Panc1 (cell line): ENCODE results near the gene SYNPO. TPM values are rescaled to one million over a fixed set of nuclear protein-coding genes. Genes with fewer than 3 reads are reported as not detected.

Source experiments
- ATAC-seq: fragments of 200-7000 bp; cut with Tn5 transposase; 2 replicates; pipeline ENCODE4 v1.9.1; 2020; ENCODE audit warnings: mild to moderate bottlenecking, moderate library complexity
- BruUV-seq: library from RNA; stranded (reverse); fragments of 400-500 nt; replicated peaks from 2 replicates; lab custom pipeline; 2021; lab: Mats Ljungman, UMichigan
- CTCF ChIA-PET: fragments of 300-600 bp; sonication (Branson Sonifier 250); formaldehyde crosslinking; loops from one replicate; lab custom pipeline; 2022; ENCODE audit warnings: antibody characterized with exemption; lab: Charles Lee
- POLR2A ChIA-PET: fragments of 300-600 bp; sonication (Branson Sonifier 250); formaldehyde crosslinking; loops from one replicate; lab custom pipeline; 2022; ENCODE audit warnings: antibody characterized with exemption; lab: Charles Lee
- DNase-seq: peaks from one replicate; pipeline ENCODE4 v3.0.0-alpha.2; 2010; ENCODE audit warnings: low read depth, low spot score
- H3K27ac ChIP-seq: 2 replicates; pipeline ENCODE4 v1.5.1; 2011; ENCODE audit warnings: mild to moderate bottlenecking, low read length, inconsistent platforms
- H3K27me3 ChIP-seq: fragments of 200-500 bp; sonication (Bioruptor generic); 2 replicates; pipeline ENCODE4 v1.6.0; 2014; ENCODE audit warnings: low read length, inconsistent platforms; ENCODE audit not compliant: control insufficient read depth, insufficient read depth
- H3K36me3 ChIP-seq: fragments of 200-500 bp; sonication (Bioruptor generic); 2 replicates; pipeline ENCODE4 v1.5.1; 2014; ENCODE audit warnings: inconsistent platforms, mild to moderate bottlenecking, low read length, moderate library complexity; ENCODE audit not compliant: control insufficient read depth, insufficient read depth
- H3K4me1 ChIP-seq: 2 replicates; pipeline ENCODE4 v1.5.1; 2011; ENCODE audit warnings: inconsistent platforms, mild to moderate bottlenecking, low read length, moderate library complexity; ENCODE audit not compliant: control insufficient read depth, insufficient read depth
- H3K4me3 ChIP-seq, 2 experiments: 2 replicates each; pipeline ENCODE4 v1.5.1; 2011 to 2012; ENCODE audit warnings: low read depth in 2 of 2, low read length in 2 of 2, mild to moderate bottlenecking in 2 of 2, inconsistent platforms in 1 of 2, moderate library complexity in 1 of 2
- H3K9me3 ChIP-seq: fragments of 200-500 bp; sonication (Bioruptor generic); 2 replicates; pipeline ENCODE4 v1.5.1; 2014; ENCODE audit warnings: low read depth, mild to moderate bottlenecking, inconsistent platforms, low read length, moderate library complexity; ENCODE audit not compliant: control insufficient read depth, insufficient read depth
- CTCF ChIP-seq: fragments of 450-650 bp; IDR thresholded peaks from 2 replicates; pipeline ENCODE4 v1.5.1; 2017; ENCODE audit warnings: mild to moderate bottlenecking
- POLR2AphosphoS5 ChIP-seq: IDR thresholded peaks from 2 replicates; pipeline ENCODE4 v1.6.1; 2012; ENCODE audit warnings: mild to moderate bottlenecking, low read depth, low read length, moderate library complexity
- REST ChIP-seq, 2 experiments: IDR thresholded peaks; 2 replicates each; pipeline ENCODE4 v1.6.1; 2011 to 2012; ENCODE audit warnings: low read depth in 2 of 2, control low read depth in 1 of 2, low read length in 1 of 2, mild to moderate bottlenecking in 1 of 2, moderate library complexity in 1 of 2; ENCODE audit not compliant: insufficient read depth in 1 of 2
- SIN3A ChIP-seq: IDR thresholded peaks from 2 replicates; pipeline ENCODE4 v1.6.1; 2012; ENCODE audit warnings: low read depth, mild to moderate bottlenecking, low read length, moderate library complexity, borderline replicate concordance; ENCODE audit not compliant: insufficient read depth
- TCF7L2 ChIP-seq: IDR thresholded peaks from 2 replicates; pipeline ENCODE4 v1.6.1; 2011; ENCODE audit warnings: mild to moderate bottlenecking, low read depth, low read length, inconsistent platforms
- in situ Hi-C: cut with HindIII; loops from 2 replicates; pipeline ENCODE4 v1.10.0; 2016; ENCODE audit warnings: low sequenced_read_pairs, low pct_unique_long_range_greater_than_20kb
- intact Hi-C: fragments of 100-400 bp; cut with micrococcal nuclease; formaldehyde crosslinking; loops from one replicate; pipeline ENCODE4 v1.10.0; 2022; ENCODE audit not compliant: unreplicated experiment
- total RNA-seq: library from RNA; stranded (reverse); gene quantifications from one replicate; pipeline ENCODE4 v1.2.1, GENCODE V29; 2021; ENCODE audit not compliant: unreplicated experiment

Gene SYNPO
- total RNA-seq, 1 experiment from 2014 or later: 82.8 TPM

DNA sequence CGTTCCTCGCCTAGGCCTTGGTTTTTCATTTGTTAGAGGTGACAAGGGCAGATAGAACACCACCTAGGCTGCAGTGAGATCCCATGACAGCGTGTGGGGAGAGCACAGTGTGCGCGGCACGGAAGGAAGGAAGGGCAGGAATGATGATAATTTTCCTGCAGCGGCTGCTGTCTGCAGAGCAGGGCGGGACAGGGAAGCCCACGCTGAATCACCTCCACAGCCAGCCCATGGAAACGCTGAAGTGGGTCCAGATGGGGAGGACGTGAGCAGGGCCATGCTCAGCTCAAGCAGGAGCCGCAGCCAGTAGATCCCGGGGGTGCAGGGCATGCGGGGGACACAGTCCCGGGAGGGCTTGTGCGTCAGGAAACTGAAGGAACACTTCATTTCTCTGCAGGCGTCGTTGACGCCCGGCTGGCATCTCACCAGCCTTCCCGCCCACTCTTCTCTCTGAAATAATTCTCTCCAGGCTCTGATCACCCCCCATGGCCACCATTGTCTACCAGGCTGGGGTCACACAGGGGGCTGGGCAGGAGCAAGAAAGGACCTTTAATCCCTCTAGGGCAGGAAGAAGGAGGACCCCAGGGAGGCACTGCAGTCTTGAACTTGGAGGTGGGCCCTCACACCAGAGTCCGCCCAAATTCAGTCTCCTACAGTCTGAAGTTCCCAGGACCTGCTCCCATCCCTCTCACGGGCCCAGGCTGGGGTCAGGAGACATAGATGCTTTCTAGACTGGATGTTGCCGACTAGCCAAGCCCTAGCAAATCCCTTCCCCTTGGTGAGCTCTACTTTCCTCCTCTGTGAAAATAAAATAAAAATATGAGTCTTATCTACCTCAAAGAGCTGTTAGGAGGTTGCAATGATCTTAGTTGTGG lies 20.9 kb upstream of the SYNPO start:
- POLR2A ChIA-PET: no interaction called here
- peaks cover 39% of the 10 kb centered on the region for H3K4me1 ChIP-seq
- ATAC-seq: no peak

GRCh38 chr5:150621301-150621700 lies 19.2 kb upstream of the SYNPO start:
- peaks cover 33% of the 10 kb centered on the region for H3K4me1 ChIP-seq
- no peak for ATAC-seq
- CTCF ChIA-PET: no interaction called here
- TF ChIP-seq CTCF (no peak), REST (IDR thresholded peaks at IDR 0.05; ENCODE audit: insufficient read depth in 1 of 2, low read depth in 2 of 2, low read length in 1 of 2) (no peak), TCF7L2 (no peak), SIN3A (no peak)

More for the DNA sequence above, 20.9 kb upstream of the SYNPO start:
- Histone ChIP-seq H3K36me3 (no peaks in the 10 kb centered on the region), H3K27me3 (no peaks in the 10 kb centered on the region), H3K4me3 (no peak overlapping the region), H3K9me3 (no peaks in the 10 kb centered on the region), H3K27ac (no peak overlapping the region)
- intact Hi-C loops (no loop called here), in situ Hi-C loops (no loop called here)
- no TSS peak for BruUV-seq
- no peak for DNase-seq
- no peak for TF ChIP-seq POLR2AphosphoS5
- no peak for TF ChIP-seq CTCF
- TF ChIP-seq REST (IDR thresholded peaks at IDR 0.05; ENCODE audit: insufficient read depth in 1 of 2, low read depth in 2 of 2, low read length in 1 of 2): no peak
- TF ChIP-seq SIN3A: no peak
- TF ChIP-seq TCF7L2: no peak
- CTCF ChIA-PET: interaction anchor here (0.7 kb wide), 1 partner anchor 11 kb away, joined by 3 read pairs; no protein-coding TSS in a partner anchor

More at GRCh38 chr5:150621301-150621700, 19.2 kb upstream of the SYNPO start:
- H3K9me3 ChIP-seq: no peaks in the 10 kb centered on the region
- BruUV-seq: no TSS peak
- H3K27ac ChIP-seq: peak overlapping the region; percentile 34; the same call in 1 of the 2 replicates
- POLR2A ChIA-PET: interaction anchor here (0.6 kb wide), 2 partner anchors 18 to 54 kb away, joined by 3 read pairs; no protein-coding TSS in a partner anchor
- H3K27me3 ChIP-seq: no peaks in the 10 kb centered on the region
- in situ Hi-C loops (no loop called here), intact Hi-C loops (no loop called here)
- H3K4me3 ChIP-seq: no peak overlapping the region
- no peak for DNase-seq
- no peaks in the 10 kb centered on the region; the same call in 1 of the 2 replicates for H3K36me3 ChIP-seq
